Lower leg skin (tissue), 3 donors: ENCODE results near the gene AGL.

Experiments used
- CTCF ChIP-seq, 3 donors: fragments of 450-650 bp; IDR thresholded peaks; one replicate each; pipeline ENCODE4 v1.5.1; 2016; ENCODE audit warnings: antibody characterized with exemption in 3 of 3, mild to moderate bottlenecking in 3 of 3, moderate library complexity in 2 of 3
- POLR2A ChIP-seq, 2 donors: fragments of 450-650 bp; IDR thresholded peaks; one replicate each; pipeline ENCODE4 v1.6.1; 2016 to 2017; ENCODE audit warnings: antibody characterized with exemption in 2 of 2, mild to moderate bottlenecking in 1 of 2, moderate library complexity in 1 of 2

GRCh38 chr1:99869723-99870122, 19.6 kb downstream of the AGL start:
- TF ChIP-seq CTCF (IDR thresholded peaks at IDR 0.05), result no peak
- no peak for TF ChIP-seq POLR2A (IDR thresholded peaks at IDR 0.05)
